ENCODE results near the gene ATP13A4.

- TF ChIP-seq CTCF (IDR thresholded peaks at IDR 0.05; ENCODE audit: low read depth, low read length, poor library complexity, severe bottlenecking) (no peak), EZH2phosphoT487 (IDR thresholded peaks at IDR 0.05; ENCODE audit: borderline replicate concordance, low read length) (no peak)
These were observed 63.7 kb downstream of the ATP13A4 start for GRCh38 chr3:193491026-193491425.
